ENCODE measurements around the gene ATP5MC3.
A peak's percentile ranks its signal among the peaks of the same experiment; 100 is the strongest.

The ATP5MC3 gene

DNA sequence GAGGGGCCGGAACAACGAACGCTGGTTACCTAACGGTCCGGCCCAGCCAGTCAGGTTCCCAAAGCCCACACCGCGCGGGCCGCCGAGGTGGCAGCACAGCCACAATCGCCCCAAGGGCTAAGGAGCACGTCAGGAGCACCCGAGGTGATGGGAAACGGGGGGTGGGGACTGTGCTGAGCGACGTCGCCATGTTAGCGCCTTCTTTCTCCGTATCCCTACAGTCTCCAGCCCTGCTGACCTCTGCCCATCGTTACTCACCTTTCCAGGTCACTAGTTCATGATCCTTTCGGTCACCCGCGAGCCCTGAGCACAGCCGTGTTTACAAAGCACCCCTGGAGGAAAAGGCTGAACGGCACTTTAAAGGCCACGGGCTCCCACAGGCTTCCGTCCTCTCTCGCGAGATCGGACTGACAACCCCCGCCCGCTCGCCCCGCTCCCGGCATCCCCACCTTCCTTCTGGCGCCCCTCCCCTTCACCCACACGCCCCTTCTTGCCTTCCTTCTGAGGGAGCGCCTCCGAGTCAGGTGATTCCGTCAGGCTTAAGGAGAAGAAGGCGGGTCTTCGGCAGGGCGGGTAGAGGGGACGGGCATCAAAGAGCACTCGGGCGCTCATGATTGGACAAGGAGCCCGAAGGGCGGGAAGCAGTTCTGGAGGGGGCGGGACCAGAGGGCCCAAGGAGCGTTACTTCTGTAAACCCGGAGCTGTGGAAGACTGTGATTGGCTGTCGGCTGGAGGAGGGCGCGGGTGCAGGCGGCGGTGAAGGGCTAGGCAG is 13.5 kb downstream of the ATP5MC3 start, which contains the start of gene ATF2:
TSS of gene ATF2 (minus strand) at position 412 of the 772 bp plus-strand sequence. CDS start 31,760 bp downstream, outside the sequence.
- peak; percentile 100 for DNase-seq
- Histone ChIP-seq H3K4me1 (peaks cover 0 to 27% (median 9%) of the 10 kb centered on the region in 4 donors), H3K27ac (peak within 1 kb of the TSS; percentile 93 to 98), H3K9me3 (no peaks in the 10 kb centered on the region), H3K4me3 (peak within 1 kb of the TSS; percentile 79 to 88), H3K36me3 (no peaks in the 10 kb centered on the region), H3K27me3 (no peaks in the 10 kb centered on the region)
- TF ChIP-seq, protein P1, sequence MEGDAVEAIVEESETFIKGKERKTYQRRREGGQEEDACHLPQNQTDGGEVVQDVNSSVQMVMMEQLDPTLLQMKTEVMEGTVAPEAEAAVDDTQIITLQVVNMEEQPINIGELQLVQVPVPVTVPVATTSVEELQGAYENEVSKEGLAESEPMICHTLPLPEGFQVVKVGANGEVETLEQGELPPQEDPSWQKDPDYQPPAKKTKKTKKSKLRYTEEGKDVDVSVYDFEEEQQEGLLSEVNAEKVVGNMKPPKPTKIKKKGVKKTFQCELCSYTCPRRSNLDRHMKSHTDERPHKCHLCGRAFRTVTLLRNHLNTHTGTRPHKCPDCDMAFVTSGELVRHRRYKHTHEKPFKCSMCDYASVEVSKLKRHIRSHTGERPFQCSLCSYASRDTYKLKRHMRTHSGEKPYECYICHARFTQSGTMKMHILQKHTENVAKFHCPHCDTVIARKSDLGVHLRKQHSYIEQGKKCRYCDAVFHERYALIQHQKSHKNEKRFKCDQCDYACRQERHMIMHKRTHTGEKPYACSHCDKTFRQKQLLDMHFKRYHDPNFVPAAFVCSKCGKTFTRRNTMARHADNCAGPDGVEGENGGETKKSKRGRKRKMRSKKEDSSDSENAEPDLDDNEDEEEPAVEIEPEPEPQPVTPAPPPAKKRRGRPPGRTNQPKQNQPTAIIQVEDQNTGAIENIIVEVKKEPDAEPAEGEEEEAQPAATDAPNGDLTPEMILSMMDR (IDR thresholded peaks at IDR 0.05) = no peak
- intact Hi-C loops (cut with DNase I; ENCODE audit: low total_unique reads) = no loop called here

DNA sequence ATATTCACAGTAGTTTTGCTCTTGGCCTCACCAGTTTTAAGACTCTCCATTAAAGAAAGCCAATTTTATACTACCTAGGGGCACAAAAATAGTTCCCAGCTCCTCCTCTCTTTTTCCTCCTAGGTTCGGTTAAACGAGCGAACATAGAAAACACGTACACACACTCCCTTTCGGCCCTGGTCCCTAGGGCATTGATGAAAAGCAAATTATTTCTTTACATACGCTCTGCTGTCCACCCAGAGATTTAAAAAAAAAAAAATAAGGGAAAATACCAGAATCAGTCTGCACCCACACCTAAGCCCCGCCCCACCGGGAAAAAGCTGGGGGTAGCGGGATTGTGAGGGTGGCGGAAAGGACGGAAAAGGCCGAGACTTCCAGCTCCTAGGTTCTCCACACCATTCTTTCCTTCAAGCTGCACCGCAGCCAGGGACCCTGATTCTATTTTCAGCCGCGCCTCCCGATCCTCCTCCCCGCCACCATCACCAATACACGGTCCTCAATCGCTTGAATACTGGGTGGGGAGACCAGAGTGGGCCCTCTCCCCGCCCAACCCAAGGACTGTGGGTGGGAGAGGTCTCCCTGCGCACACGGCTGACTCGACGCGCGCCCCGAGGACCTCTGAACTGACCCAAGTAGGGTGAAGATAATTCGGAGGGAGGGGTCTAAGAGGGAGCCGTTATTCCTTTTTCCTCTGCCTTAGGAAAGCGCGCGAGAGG is 14.3 kb downstream of the ATP5MC3 start:
- H3K9me3 ChIP-seq = no peaks in the 10 kb centered on the region
- peak overlapping the region; percentile 93 to 98 for H3K27ac ChIP-seq
- peak; percentile 45 to 71 for DNase-seq
- intact Hi-C loops (cut with DNase I; ENCODE audit: low total_unique reads) = no loop called here
- no peaks in the 10 kb centered on the region for H3K36me3 ChIP-seq
- H3K4me3 ChIP-seq = peak overlapping the region; percentile 79 to 88
- H3K27me3 ChIP-seq = no peaks in the 10 kb centered on the region
- peaks cover 0 to 27% (median 9%) of the 10 kb centered on the region in 4 donors for H3K4me1 ChIP-seq
- TF ChIP-seq, protein P1 (IDR thresholded peaks at IDR 0.05) = no peak

DNA sequence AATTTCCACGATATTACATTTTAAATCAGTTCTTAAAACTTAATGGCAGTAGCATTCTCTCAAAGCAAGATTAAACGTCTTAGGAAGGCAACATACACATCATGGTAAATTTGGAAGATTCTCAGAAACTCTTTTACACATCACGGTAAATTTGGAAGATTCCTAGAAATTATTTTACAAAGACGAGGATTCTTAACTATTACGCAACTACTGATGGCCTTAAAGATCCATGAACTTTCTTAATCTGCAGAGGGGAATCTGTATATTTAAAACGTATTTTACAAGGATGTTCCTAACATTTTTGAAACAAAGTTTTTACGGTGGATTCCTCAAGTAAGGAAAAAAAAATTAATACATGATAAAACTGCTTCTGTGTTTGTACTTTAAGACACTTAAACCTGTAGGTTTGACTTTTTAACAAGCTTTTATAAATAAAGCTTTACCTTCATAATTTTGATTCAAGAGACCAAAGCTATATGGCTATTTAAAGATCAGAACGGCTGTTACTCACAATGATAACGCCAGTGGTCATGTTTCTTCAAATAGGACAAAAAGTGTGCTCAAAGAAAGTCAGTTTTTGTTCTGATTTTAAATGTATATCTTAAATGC is 15.2 kb downstream of the ATP5MC3 start:
- no peaks in the 10 kb centered on the region for H3K9me3 ChIP-seq
- intact Hi-C loops (cut with DNase I; ENCODE audit: low total_unique reads) = no loop called here
- peaks cover 0 to 27% (median 9%) of the 10 kb centered on the region in 4 donors for H3K4me1 ChIP-seq
- TF ChIP-seq, protein P1 (IDR thresholded peaks at IDR 0.05) = no peak
- H3K4me3 ChIP-seq = peak overlapping the region; percentile 79 to 88
- H3K36me3 ChIP-seq = no peaks in the 10 kb centered on the region
- H3K27me3 ChIP-seq = no peaks in the 10 kb centered on the region
- H3K27ac ChIP-seq = peak overlapping the region; percentile 93 to 98
- no peak for DNase-seq

DNA sequence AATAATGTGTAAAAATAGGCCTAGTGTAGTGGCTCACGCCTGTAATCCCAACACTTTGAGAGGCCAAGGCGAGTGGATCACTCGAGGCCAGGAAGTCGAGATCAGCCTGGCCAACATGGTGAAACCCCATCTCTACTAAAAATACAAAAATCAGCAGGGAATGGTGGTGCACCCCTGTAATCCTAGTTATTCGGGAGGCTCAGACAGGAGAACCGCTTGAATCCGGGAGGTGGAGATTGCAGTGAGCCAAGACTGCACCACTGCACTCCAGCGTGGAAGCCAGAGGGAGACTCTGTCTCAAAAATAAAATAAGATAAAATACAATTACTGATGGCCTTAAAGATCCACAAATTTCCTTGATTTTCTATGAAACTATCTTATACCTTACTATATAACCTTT is 17.3 kb downstream of the ATP5MC3 start:
- Histone ChIP-seq H3K27me3 (no peaks in the 10 kb centered on the region), H3K4me3 (no peak overlapping the region), H3K27ac (no peak overlapping the region), H3K9me3 (no peaks in the 10 kb centered on the region), H3K4me1 (peaks cover 0 to 24% (median 12%) of the 10 kb centered on the region in 4 donors), H3K36me3 (no peaks in the 10 kb centered on the region)
- TF ChIP-seq, protein P1 (IDR thresholded peaks at IDR 0.05) = no peak
- no peak for DNase-seq
- intact Hi-C loops (cut with DNase I; ENCODE audit: low total_unique reads) = no loop called here

DNA sequence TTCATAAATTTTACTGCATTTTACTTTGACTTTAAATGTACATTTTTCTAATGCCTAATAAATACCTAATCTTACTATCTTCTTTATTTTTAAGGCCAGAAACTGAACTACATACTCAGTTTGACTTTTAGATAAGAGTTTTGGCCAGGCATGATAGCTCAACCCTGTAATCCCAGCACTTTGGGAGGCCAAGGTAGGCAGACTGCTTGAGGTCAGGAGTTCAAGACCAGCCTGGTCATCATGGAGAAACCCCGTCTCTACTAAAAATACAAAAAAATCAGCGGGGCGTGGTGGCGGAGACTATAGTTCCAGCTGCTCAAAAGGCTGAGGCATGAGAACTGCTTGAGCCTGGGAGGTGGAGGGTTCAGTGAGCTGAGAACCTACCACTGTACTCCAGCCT is 22.6 kb downstream of the ATP5MC3 start:
- TF ChIP-seq, protein P1 (IDR thresholded peaks at IDR 0.05) = no peak
- no peaks in the 10 kb centered on the region for H3K27me3 ChIP-seq
- no peak overlapping the region for H3K4me3 ChIP-seq
- intact Hi-C loops (cut with DNase I; ENCODE audit: low total_unique reads) = no loop called here
- no peaks in the 10 kb centered on the region for H3K9me3 ChIP-seq
- peaks cover 0 to 19% (median 6%) of the 10 kb centered on the region in 4 donors for H3K4me1 ChIP-seq
- DNase-seq = no peak
- no peak overlapping the region for H3K27ac ChIP-seq
- no peaks in the 10 kb centered on the region for H3K36me3 ChIP-seq

All from tibial artery (tissue), 4 donors.